Activated CD4-positive, alpha-beta memory T cell treated with anti-CD3 and anti-CD28 coated beads, Interleukin-2, amount 10 ng/mL, durations not matched to agents 7 days and 5 days (primary cell): ENCODE measurements around the gene PERM1. TPM values are rescaled to one million over a fixed set of nuclear protein-coding genes. Genes with fewer than 3 reads are reported as not detected.
"Not testable (repeated sequence)": the region's sequence is repeated elsewhere in the genome, so short reads cannot be mapped to it uniquely, and the experiment has no call there.

ENCODE experiments used
- CTCF ChIA-PET: fragments of 350-600 bp; sonication (Branson Sonifier 250); formaldehyde crosslinking; loops from one replicate; lab custom pipeline; 2021; ENCODE audit warnings: antibody characterized with exemption, inconsistent platforms; lab: Charles Lee
- POLR2A ChIA-PET: fragments of 350-600 bp; sonication (Branson Sonifier 250); formaldehyde crosslinking; loops from one replicate; lab custom pipeline; 2021; ENCODE audit warnings: antibody characterized with exemption; lab: Charles Lee
- DNase-seq: peaks from one replicate; pipeline ENCODE4 v3.0.0-alpha.2; 2020
- H3K27ac Mint-ChIP-seq: one replicate; pipeline ENCODE4 v1.8.0; 2021; ENCODE audit warnings: mild to moderate bottlenecking, mixed read lengths
- H3K27me3 Mint-ChIP-seq: one replicate; pipeline ENCODE4 v1.8.0; 2021; ENCODE audit warnings: mixed read lengths
- H3K36me3 Mint-ChIP-seq: one replicate; pipeline ENCODE4 v1.8.0; 2021; ENCODE audit warnings: low read depth, mixed read lengths
- H3K4me1 Mint-ChIP-seq: one replicate; pipeline ENCODE4 v1.8.0; 2021; ENCODE audit warnings: mixed read lengths
- H3K4me3 Mint-ChIP-seq: one replicate; pipeline ENCODE4 v1.8.0; 2021; ENCODE audit warnings: mild to moderate bottlenecking, mixed read lengths
- H3K9me3 Mint-ChIP-seq: one replicate; pipeline ENCODE4 v1.8.0; 2021; ENCODE audit warnings: mixed read lengths
- total RNA-seq, 2 experiments: library from RNA; stranded (reverse); gene quantifications; one replicate each; pipeline ENCODE4 v1.2.3, GENCODE V29; 2021

PERM1 gene
- total RNA-seq, 2 experiments from 2014 or later, result not detected

- not testable (repeated sequence) for DNase-seq, H3K36me3 Mint-ChIP-seq, H3K4me3 Mint-ChIP-seq, H3K27ac Mint-ChIP-seq, H3K9me3 Mint-ChIP-seq
- ChIA-PET POLR2A (interaction anchor here (1.3 kb wide), 1 partner anchor 22 kb away, joined by 4 read pairs; the partner anchor contains the start of gene ISG15), CTCF (interaction anchor here (0.8 kb wide), 1 partner anchor 15 kb away, joined by 3 read pairs; no protein-coding TSS in a partner anchor)
- H3K27me3 Mint-ChIP-seq, result peaks cover 42% of the 10 kb centered on the region
- H3K4me1 Mint-ChIP-seq, result peaks cover 16% of the 10 kb centered on the region
Observed at GRCh38 chr1:991275-991674, 9.4 kb upstream of the PERM1 start.

GRCh38 chr1:988061-988460 is 6.2 kb upstream of the PERM1 start:
- POLR2A ChIA-PET, H3K4me3 Mint-ChIP-seq, H3K27ac Mint-ChIP-seq, H3K9me3 Mint-ChIP-seq, DNase-seq, H3K36me3 Mint-ChIP-seq, CTCF ChIA-PET: not testable (repeated sequence)
- Mint-ChIP-seq H3K27me3 (peaks cover 41% of the 10 kb centered on the region), H3K4me1 (peaks cover 14% of the 10 kb centered on the region)

GRCh38 chr1:985126-985525 is 3.2 kb upstream of the PERM1 start:
- H3K36me3 Mint-ChIP-seq, result peaks cover 4% of the 10 kb centered on the region
- no peak overlapping the region for H3K27ac Mint-ChIP-seq
- H3K27me3 Mint-ChIP-seq, result peaks cover 38% of the 10 kb centered on the region
- H3K9me3 Mint-ChIP-seq, result peaks cover 2% of the 10 kb centered on the region
- POLR2A ChIA-PET, result no interaction called here
- CTCF ChIA-PET, result interaction anchor here (0.8 to 2.7 kb wide), 11 partner anchors 8 to 307 kb away, joined by 3 to 19 read pairs (median 7); partner anchors contain the start of genes ISG15 and NOC2L
- no peak for DNase-seq
- no peaks in the 10 kb centered on the region for H3K4me1 Mint-ChIP-seq
- H3K4me3 Mint-ChIP-seq, result no peak overlapping the region

- Mint-ChIP-seq H3K4me3 (no peak overlapping the region), H3K4me1 (no peaks in the 10 kb centered on the region), H3K36me3 (peaks cover 4% of the 10 kb centered on the region), H3K27me3 (peaks cover 34% of the 10 kb centered on the region), H3K9me3 (peaks cover 2% of the 10 kb centered on the region), H3K27ac (no peak overlapping the region)
- POLR2A ChIA-PET, result no interaction called here
- CTCF ChIA-PET, result interaction anchor here (0.8 to 2.7 kb wide), 12 partner anchors 9 to 307 kb away, joined by 3 to 19 read pairs (median 7); partner anchors contain the start of genes ISG15 and NOC2L
- no peak for DNase-seq
Observed at GRCh38 chr1:984476-984814, 2.6 kb upstream of the PERM1 start.

GRCh38 chr1:983798-984475 is 2.0 kb upstream of the PERM1 start:
- POLR2A ChIA-PET, result no interaction called here
- H3K27ac Mint-ChIP-seq, result no peak overlapping the region
- CTCF ChIA-PET, result interaction anchor here (0.8 to 2.7 kb wide), 18 partner anchors 9 to 308 kb away, joined by 3 to 19 read pairs (median 5); partner anchors contain the start of genes ISG15, NOC2L and PLEKHN1

GRCh38 chr1:982765-983436 is 1.0 kb upstream of the PERM1 start:
- POLR2A ChIA-PET, result interaction anchor here (0.9 kb wide), 1 partner anchor 36 kb away, joined by 3 read pairs; no protein-coding TSS in a partner anchor
- no peaks in the 10 kb centered on the region for H3K9me3 Mint-ChIP-seq

More at GRCh38 chr1:983798-984475, 2.0 kb upstream of the PERM1 start:
- Mint-ChIP-seq H3K4me3 (no peak overlapping the region), H3K9me3 (peaks cover 2% of the 10 kb centered on the region), H3K36me3 (peaks cover 4% of the 10 kb centered on the region), H3K27me3 (peaks cover 28% of the 10 kb centered on the region), H3K4me1 (no peaks in the 10 kb centered on the region)
- peak; percentile 67 for DNase-seq

GRCh38 chr1:981491-981954 is 370 bp downstream of the PERM1 start:
- Mint-ChIP-seq H3K4me3 (no peak overlapping the region), H3K36me3 (no peaks in the 10 kb centered on the region), H3K4me1 (peaks cover 4% of the 10 kb centered on the region), H3K9me3 (no peaks in the 10 kb centered on the region), H3K27me3 (peaks cover 18% of the 10 kb centered on the region), H3K27ac (no peak overlapping the region)
- no peak for DNase-seq
- CTCF ChIA-PET, result interaction anchor here (0.8 to 2.2 kb wide), 5 partner anchors 13 to 83 kb away, joined by 3 to 6 read pairs (median 4); partner anchors contain the start of gene PLEKHN1
- POLR2A ChIA-PET, result interaction anchor here (1.6 kb wide), 1 partner anchor 15 kb away, joined by 6 read pairs; no protein-coding TSS in a partner anchor

More at GRCh38 chr1:982765-983436, 1.0 kb upstream of the PERM1 start:
- Mint-ChIP-seq H3K4me1 (peaks cover 4% of the 10 kb centered on the region), H3K36me3 (no peaks in the 10 kb centered on the region), H3K27me3 (peaks cover 19% of the 10 kb centered on the region), H3K4me3 (no peak overlapping the region), H3K27ac (no peak overlapping the region)
- CTCF ChIA-PET, result interaction anchor here (1.0 to 2.2 kb wide), 7 partner anchors 12 to 139 kb away, joined by 3 to 18 read pairs (median 4); partner anchors contain the start of gene PLEKHN1
- DNase-seq, result no peak

- Mint-ChIP-seq H3K36me3 (no peaks in the 10 kb centered on the region), H3K27ac (no peak overlapping the region), H3K4me3 (no peak overlapping the region), H3K9me3 (no peaks in the 10 kb centered on the region), H3K27me3 (peaks cover 15% of the 10 kb centered on the region), H3K4me1 (peaks cover 8% of the 10 kb centered on the region)
- DNase-seq, result no peak
- ChIA-PET POLR2A (interaction anchor here (1.6 kb wide), 1 partner anchor 14 kb away, joined by 6 read pairs; no protein-coding TSS in a partner anchor), CTCF (interaction anchor here (0.8 to 1.4 kb wide), 3 partner anchors 74 to 84 kb away, joined by 3 to 4 read pairs (median 3); no protein-coding TSS in a partner anchor)
Observed at GRCh38 chr1:980602-981395, 1.1 kb downstream of the PERM1 start.

GRCh38 chr1:980137-980571 is 1.7 kb downstream of the PERM1 start:
- H3K36me3 Mint-ChIP-seq, result no peaks in the 10 kb centered on the region
- ChIA-PET POLR2A (interaction anchor here (1.6 kb wide), 1 partner anchor 13 kb away, joined by 6 read pairs; no protein-coding TSS in a partner anchor), CTCF (no interaction called here)
- H3K4me1 Mint-ChIP-seq, result peaks cover 12% of the 10 kb centered on the region
- H3K9me3 Mint-ChIP-seq, result no peaks in the 10 kb centered on the region
- H3K27ac Mint-ChIP-seq, result no peak overlapping the region
- H3K27me3 Mint-ChIP-seq, result peaks cover 10% of the 10 kb centered on the region
- H3K4me3 Mint-ChIP-seq, result no peak overlapping the region
- no peak for DNase-seq

GRCh38 chr1:979744-980072 is 2.2 kb downstream of the PERM1 start:
- Mint-ChIP-seq H3K36me3 (no peaks in the 10 kb centered on the region), H3K4me3 (no peak overlapping the region), H3K27me3 (peaks cover 8% of the 10 kb centered on the region), H3K9me3 (no peaks in the 10 kb centered on the region), H3K27ac (no peak overlapping the region), H3K4me1 (peaks cover 12% of the 10 kb centered on the region)
- ChIA-PET POLR2A (no interaction called here), CTCF (no interaction called here)
- DNase-seq, result no peak

GRCh38 chr1:978835-979743 is 2.8 kb downstream of the PERM1 start:
- Mint-ChIP-seq H3K4me3 (no peak overlapping the region), H3K36me3 (no peaks in the 10 kb centered on the region), H3K27me3 (peaks cover 8% of the 10 kb centered on the region), H3K4me1 (peaks cover 12% of the 10 kb centered on the region), H3K27ac (no peak overlapping the region), H3K9me3 (no peaks in the 10 kb centered on the region)
- ChIA-PET CTCF (no interaction called here), POLR2A (no interaction called here)
- DNase-seq, result no peak
